ENCODE results near the gene ADCK2.
"Not testable (repeated sequence)": the region's sequence is repeated elsewhere in the genome, so short reads cannot be mapped to it uniquely, and the experiment has no call there.

ADCK2 gene

DNA sequence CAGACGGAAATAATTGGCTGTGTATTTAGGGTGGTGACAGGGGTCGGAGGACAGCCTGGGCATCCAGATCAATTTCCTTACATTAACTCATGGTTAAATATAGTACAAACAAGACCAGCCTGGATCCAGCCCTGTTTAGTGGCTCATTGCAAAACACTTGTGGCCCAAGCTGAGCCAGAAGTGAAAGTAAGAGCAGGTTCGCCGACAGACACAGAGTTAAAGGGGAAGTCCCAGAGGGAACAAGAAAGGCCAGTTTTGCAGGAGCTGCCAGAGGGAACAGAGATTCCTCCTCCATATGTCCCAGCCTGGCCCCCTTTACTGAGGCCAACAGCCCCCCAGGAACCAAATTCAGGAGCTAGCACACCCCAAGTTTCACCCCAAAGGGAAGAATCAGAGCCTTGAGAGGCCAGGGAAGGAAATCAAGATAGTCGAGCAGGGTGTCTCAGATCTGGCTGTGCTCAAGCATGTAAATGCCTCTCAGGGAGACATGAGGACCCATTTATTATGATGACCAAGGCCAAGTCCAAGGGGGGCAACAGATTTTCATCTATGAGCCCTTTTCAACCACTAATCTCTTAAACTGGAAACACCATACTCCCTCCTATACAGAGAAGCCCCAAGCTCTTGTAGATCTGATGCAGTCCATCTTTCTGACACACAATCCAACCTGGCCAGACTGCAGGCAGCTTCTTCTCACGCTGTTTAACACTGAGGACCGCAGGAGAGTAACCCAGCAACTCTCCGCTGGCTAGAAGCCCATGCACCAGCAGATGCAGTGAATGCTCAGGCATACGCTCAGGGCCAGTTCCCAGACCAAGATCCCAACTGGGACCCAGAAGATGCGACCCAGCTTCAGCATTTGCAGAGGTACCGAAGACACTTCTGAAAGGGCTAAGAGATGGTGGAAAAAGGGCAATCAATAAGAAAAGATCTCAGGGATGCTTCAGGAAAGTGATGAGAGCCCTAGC, 15.9 kb upstream of the ADCK2 start:
- no peak for TF ChIP-seq CTCF (IDR thresholded peaks at IDR 0.05; ENCODE audit: insufficient read depth, missing control alignments)
- FAIRE-seq (no peak), DNase-seq (ENCODE audit: insufficient read length, low spot score) (no peak)

GRCh38 chr7:140657891-140658290, 14.9 kb upstream of the ADCK2 start:
- no peak for FAIRE-seq
- TF ChIP-seq CTCF (IDR thresholded peaks at IDR 0.05; ENCODE audit: insufficient read depth, missing control alignments) = no peak
- no peak for DNase-seq (ENCODE audit: insufficient read length, low spot score)

- FAIRE-seq (no peak), DNase-seq (ENCODE audit: insufficient read length, low spot score) (no peak)
- TF ChIP-seq CTCF (IDR thresholded peaks at IDR 0.05; ENCODE audit: insufficient read depth, missing control alignments) = no peak
Measured at GRCh38 chr7:140659856-140660255, 12.9 kb upstream of the ADCK2 start.

DNA sequence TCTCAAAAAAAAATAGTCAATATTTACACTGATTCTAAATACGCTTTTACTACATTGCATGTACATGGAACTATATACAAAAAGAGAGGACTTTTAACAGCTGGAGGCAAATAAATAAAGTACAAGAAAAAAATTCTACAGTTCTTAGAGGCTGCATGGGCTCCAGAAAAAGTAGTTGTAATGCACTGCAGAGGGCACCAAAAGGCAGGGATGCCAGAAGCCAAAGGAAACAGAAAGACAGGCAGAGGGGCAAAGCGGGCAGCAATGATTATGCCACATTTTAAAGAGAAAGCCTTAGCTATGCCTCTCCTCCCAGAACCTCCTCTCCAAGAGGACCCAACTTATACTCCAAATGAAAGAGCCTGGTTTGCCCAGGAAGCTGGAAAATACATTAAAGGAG, 11.6 kb upstream of the ADCK2 start:
- no peak for DNase-seq (ENCODE audit: insufficient read length, low spot score)
- no peak for FAIRE-seq

DNA sequence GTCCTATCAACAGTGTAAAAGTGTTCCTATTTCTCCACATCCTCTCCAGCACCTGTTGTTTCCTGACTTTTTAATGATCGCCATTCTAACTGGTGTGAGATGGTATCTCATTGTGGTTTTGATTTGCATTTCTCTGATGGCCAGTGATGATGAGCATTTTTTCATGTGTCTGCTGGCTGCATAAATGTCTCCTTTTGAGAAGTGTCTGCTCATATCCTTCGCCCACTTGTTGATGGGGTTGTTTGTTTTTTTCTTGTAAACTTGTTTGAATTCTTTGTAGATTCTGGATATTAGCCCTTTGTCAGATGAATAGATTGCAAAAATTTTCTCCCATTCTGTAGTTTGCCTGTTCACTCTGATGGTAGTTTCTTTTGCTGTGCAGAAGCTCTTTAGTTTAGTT, 9.8 kb upstream of the ADCK2 start:
- FAIRE-seq; DNase-seq (ENCODE audit: insufficient read length, low spot score): not testable (repeated sequence)

More for the DNA sequence above, 11.6 kb upstream of the ADCK2 start:
- TF ChIP-seq CTCF (IDR thresholded peaks at IDR 0.05; ENCODE audit: insufficient read depth, missing control alignments) = peak; percentile 21

DNA sequence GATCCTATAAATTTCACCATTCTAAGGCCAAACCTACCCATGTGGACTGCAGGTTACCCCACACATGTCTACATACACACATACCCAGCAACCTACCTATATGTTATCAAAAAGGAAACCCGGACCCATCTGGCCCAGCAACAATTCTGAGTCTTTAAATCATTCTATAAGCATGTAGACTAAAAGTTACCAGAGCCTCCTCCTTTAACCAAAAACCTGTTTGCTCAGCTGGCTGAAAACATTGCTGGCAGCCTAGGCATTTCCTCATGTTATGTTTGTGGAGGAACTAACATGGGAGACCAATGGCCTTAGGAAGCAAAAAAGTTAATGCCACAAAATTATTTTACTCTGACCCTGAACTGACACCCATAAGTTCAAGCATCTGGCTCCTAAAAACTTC, 5.3 kb upstream of the ADCK2 start:
- DNase-seq (ENCODE audit: insufficient read length, low spot score) (no peak), FAIRE-seq (no peak)
- no peak for TF ChIP-seq CTCF (IDR thresholded peaks at IDR 0.05; ENCODE audit: insufficient read depth, missing control alignments)

DNA sequence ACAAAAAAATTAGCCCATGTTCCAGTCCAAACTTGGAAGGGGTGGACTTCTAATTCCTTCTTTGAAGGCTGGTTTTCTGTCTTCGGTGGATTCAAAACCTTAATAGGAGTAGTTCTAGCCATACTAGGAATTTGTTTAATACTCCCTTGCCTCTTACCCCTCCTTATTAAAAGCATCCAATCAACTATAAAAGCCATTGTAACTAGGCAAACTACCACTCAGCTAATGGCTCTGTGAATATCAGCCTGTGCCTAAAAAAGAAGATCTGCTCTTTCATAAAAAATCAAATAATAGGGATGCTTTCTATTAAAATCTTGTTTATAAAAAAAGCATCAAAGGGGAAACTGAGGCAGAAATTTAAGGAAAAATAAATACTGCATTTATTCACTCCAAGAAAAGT, 4.1 kb upstream of the ADCK2 start:
- DNase-seq (ENCODE audit: insufficient read length, low spot score) = no peak
- FAIRE-seq = no peak
- TF ChIP-seq CTCF (IDR thresholded peaks at IDR 0.05; ENCODE audit: insufficient read depth, missing control alignments) = no peak
